Coronary artery (tissue), 2 donors: ENCODE results near the gene TOMM5.

Experiments
- DNase-seq: peaks from one replicate; pipeline ENCODE4 v3.0.0-alpha.2; 2017; ENCODE audit warnings: low spot score
- H3K27ac ChIP-seq, 2 donors: fragments of 200-600 bp; sonication (generic); one replicate each; pipeline ENCODE4 v1.5.1; 2016 to 2019
- H3K4me3 ChIP-seq: fragments of 200-600 bp; sonication (generic); 2 replicates; pipeline ENCODE4 v1.5.1; 2016; ENCODE audit warnings: mild to moderate bottlenecking, moderate library complexity
- CTCF ChIP-seq: fragments of 200-600 bp; sonication (generic); IDR thresholded peaks from one replicate; pipeline ENCODE4 v1.5.1; 2019; ENCODE audit warnings: antibody characterized with exemption

The TOMM5 gene

GRCh38 chr9:37542488-37542887, 49.9 kb downstream of the TOMM5 start:
- no peak for DNase-seq
- no peak overlapping the region for H3K4me3 ChIP-seq
- TF ChIP-seq CTCF: no peak
- H3K27ac ChIP-seq: no peak overlapping the region

GRCh38 chr9:37541465-37541864, 50.9 kb downstream of the TOMM5 start:
- TF ChIP-seq CTCF: no peak
- DNase-seq: no peak
- H3K4me3 ChIP-seq: no peak overlapping the region
- no peak overlapping the region for H3K27ac ChIP-seq

GRCh38 chr9:37540634-37541033, 51.8 kb downstream of the TOMM5 start:
- Histone ChIP-seq H3K4me3 (no peak overlapping the region), H3K27ac (no peak overlapping the region)
- TF ChIP-seq CTCF: no peak
- DNase-seq: no peak

GRCh38 chr9:37539634-37540033, 52.8 kb downstream of the TOMM5 start:
- Histone ChIP-seq H3K4me3 (no peak overlapping the region), H3K27ac (no peak overlapping the region)
- DNase-seq: no peak
- TF ChIP-seq CTCF: no peak
